ENCODE data around the gene CHMP4B.

Gene CHMP4B

DNA sequence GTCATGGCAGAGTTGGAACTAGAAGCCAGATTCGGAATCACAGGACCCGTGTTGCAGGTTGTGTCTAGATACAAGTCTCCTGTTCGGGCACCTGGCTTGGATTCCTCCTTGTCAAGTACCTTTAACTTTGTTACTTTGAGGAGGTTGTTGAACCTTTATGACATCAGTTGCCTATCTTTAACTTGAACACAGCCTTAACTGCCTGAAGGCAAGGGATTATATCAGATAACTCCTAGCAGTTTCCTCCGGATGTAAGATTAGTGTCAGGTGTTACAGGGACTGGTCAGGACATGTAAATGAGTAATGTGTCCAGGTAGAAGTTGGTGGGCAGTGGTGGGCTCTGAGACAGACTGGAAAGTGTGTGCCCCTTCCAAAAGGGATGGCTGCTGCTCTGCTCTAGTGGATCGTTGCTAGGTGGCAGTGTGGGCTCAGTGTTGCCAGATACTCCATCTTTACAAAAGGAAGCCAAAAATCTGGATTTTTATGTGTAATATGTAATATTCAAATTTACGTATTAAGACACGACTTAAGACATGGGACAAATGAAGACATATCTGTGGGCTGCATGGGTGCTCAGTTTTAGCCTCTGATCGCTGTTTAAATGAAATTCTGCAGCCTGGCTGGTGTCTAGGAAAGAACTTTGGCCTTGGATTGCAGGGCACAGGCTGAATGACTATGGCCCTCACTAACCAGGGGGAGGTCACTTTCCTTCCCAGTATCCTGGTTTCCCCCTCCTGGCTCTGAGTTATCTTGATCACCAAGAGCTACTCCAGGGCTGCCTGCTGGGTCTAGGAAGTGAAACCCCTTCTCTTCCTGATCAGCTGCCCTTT lies 27.1 kb downstream of the CHMP4B start:
- no peak for FAIRE-seq
- no peak for DNase-seq (ENCODE audit: low spot score)

DNA sequence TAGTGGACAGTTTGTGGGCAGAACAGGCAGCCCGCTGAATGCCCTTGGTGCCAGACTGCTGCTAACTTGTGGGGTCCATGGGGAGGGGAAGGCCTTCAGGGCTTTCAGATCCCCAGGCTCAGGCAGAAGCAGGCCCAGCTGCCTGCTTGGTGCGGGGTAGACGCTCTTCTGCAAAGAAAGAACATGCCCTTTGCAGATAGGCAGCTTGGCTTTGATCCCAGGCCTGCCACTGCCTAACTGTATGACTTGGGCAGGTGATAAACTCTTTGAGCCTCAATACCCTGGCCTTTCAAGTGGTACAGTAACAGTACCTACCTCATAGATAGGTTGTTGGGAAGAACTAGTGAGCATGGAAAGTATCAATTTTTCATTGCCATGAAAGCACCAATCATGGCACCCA lies 28.4 kb downstream of the CHMP4B start:
- DNase-seq (ENCODE audit: low spot score) (no peak), FAIRE-seq (no peak)

DNA sequence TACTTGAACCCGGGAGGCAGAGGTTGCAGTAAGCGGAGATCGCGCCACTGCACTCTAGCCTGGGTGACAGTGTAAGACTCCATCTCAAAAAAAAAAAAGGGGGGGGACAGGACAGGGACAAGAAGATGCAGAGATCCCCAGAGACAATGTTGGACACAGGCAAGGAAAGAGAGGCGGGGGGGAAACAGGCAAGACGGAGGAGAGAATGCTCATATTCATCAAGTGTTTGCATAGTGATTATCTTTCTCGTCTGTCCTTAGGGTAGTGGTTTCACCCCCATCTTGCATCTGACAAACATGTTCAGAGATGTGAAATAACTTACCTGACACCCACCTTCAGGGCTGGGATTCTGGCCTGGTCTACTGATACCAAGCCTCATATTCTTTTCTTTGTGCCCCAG lies 29.0 kb downstream of the CHMP4B start:
- DNase-seq (ENCODE audit: low spot score) (no peak), FAIRE-seq (no peak)

DNA sequence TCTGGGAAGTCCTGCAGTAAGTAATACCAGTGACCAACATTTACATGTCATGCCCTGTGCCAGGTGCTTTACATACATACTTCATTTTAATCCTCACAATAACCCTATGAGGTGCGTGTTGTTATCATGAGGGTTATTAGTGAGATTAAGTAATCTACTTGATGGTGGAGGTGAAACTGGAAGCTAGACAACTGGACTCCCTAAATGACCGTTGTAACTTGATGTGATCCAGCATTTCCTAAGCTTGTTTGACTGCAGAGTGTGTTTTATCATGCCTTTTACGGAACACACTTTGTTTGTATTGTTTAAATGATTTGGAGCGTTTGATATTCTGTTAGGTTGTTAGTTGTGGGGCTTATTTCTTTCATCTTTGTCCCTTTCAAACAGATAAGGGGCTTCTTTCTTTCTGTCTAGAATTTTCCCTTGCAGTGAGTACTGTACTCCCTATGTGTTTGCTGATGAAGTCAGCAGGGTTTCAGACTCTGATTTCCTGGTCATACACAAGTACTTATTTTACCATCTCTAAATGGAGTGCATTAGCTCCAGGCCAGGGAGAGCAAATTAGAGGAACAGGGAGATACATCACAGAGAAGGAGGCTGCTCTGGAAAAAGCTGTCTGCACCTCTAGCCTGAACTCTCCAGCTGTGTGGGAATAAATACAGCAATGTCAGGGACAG lies 29.7 kb downstream of the CHMP4B start:
- no peak for DNase-seq (ENCODE audit: low spot score)
- no peak for FAIRE-seq

DNA sequence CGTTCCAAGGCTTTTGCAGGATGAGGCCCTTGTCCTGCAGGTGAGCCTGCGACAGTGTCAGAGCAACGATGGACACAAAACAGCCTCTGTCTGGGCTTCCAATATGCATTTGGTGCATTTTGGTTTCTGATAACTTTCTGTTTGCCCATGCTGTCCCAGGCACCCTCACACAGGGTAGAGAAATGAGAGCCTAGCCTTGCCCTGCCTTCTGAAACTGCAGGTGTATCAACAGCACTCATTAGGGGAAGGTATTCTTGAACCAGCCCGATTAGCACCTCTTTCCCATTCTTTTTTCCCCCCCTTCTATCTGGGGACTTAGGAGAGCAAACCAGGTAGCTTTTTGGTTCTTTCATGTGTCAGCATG lies 30.3 kb downstream of the CHMP4B start:
- FAIRE-seq (no peak), DNase-seq (ENCODE audit: low spot score) (no peak)

DNA sequence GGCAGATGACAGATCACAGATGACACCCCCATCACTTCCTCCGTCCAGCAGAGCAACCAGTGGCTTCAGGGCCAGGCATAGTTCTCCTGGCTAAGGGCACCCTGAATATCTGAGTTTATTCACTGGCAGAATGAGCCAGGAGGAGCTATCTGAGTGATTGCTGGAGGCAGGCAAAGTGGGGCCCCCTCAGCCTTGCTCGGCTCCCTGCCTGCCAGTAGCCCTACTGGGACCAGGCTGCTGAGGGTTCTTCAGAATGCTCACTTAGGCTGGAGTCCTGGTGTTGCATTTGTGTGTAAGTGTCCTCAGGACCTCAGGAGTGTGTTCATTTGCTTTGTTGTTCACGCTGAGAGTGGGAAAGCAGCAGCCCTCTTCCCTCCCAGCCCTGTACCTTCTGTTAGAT lies 31.2 kb downstream of the CHMP4B start:
- FAIRE-seq (no peak), DNase-seq (ENCODE audit: low spot score) (no peak)

DNA sequence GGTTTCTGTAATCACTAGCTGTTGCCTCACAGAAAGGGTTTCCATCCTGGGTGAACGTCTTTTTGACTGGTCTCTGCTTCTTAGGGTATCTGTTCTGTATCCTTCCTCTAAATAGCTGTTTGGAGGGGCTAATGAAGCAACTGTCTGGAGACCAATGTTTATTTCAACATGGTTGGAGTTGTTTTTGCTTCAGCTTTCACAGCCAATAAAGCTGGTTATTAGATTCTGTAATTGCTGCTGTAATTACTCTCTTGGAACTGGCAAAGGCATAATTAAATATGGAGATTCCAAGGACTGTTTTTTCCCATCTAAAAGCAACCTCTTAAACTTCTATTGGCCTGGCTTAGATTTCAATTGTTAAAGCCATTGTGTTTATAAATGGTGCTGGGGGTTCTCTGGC lies 31.9 kb downstream of the CHMP4B start:
- DNase-seq (ENCODE audit: low spot score) = no peak

DNA sequence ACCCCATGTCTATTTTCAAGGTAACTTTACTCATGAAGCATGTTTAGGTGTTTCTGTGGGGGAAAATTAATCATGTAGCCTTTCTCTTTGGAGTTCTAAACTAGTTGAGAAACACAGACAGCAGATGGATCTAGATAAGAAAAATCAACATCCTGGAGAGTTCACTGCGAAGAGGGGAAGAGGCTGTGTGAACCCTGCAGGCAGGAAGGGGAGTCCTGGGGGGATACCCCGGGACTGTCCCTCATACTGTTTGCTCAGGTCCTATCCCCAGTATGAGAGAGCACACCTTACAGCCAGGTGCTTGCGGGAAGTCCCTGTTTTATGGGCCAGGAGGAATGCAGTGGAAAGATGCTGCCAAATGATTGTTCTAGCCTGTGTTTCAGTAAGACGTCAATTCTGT lies 32.7 kb downstream of the CHMP4B start:
- DNase-seq (ENCODE audit: low spot score) = no peak
- FAIRE-seq = no peak

More for the DNA sequence above, 31.9 kb downstream of the CHMP4B start:
- FAIRE-seq = no peak

DNA sequence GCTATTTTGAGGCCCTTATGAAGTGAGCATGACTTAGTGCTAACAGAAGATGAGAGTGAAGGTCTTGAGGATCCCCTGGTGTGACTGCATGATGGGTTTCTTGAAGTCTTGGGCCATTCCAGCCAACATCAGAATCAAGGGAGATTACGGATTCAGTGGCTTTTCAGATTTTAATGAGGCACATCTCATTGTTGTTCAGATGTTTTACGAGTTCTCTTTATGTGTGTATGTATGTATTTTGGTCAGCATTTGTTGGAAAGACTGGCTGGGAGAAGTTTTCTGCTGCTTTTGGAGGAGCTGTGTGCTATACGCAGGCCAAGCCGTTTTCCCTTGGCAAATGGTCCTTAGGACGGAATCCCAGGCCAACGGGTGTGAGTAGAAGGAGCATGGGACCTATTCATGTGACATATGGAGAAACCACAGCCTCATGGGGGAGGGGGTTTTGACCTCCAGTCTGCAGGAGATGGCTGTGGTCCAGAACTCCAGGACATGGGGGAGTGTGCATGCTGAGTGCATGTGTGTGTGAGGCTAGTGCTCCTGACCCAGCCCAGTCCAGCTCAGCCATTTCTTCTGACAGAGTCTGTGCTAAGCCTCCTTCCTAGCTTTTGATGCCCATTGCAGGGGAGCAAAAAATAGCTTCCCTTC lies 35.3 kb downstream of the CHMP4B start:
- no peak for DNase-seq (ENCODE audit: low spot score)
- no peak for FAIRE-seq

DNA sequence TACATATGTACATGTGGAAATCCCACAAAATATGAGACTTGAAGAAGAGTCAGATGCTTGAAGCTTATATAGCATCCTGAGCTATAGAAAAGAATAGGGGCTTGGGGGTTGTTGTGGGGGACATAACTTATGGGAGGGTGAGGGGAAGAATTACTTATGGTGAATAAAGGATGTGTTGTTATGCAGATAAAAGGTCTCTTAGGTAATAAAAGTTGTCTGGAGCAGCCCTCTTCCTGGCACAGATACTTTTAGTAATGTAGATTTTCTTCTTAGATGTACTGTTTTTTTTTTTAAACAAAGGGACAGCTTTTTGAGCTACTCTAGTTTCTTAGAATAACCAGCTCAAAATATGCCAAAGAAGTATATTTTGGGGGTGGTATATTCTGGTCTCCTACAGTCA lies 35.9 kb downstream of the CHMP4B start:
- DNase-seq (ENCODE audit: low spot score) = no peak
- no peak for FAIRE-seq

DNA sequence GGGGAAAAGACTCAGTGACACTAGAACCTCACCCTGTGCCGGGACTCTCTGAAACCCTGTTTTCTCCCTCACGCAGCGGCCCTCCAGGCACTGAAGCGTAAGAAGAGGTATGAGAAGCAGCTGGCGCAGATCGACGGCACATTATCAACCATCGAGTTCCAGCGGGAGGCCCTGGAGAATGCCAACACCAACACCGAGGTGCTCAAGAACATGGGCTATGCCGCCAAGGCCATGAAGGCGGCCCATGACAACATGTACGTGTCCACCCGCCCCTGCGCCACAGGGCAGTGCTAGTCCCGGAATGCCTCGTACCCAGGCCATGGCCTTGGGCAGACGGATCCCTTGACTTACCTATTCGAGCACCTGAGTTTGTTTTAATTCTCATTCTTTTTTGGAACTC lies 37.2 kb downstream of the CHMP4B start:
- FAIRE-seq (no peak), DNase-seq (ENCODE audit: low spot score) (no peak)

DNA sequence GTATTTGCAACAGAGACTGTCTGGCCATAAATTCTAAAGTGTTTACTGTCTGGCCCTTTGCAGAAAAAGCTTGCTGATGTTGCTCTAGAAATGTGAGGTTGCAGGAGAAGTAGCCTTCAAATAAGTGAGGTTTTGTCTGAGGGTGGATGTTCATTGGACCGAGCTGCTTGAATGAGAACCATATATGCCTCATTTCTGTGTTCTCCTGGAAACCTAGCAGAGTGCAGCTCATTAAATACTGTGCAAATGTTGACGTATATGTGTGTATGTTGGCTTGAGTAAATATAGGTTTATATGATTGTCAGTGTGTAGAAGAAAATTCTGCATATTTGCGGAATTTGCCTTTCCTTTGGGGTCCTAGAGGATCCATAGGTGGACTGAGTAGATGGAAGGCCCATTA lies 39.0 kb downstream of the CHMP4B start:
- DNase-seq (ENCODE audit: low spot score) (no peak), FAIRE-seq (no peak)

DNA sequence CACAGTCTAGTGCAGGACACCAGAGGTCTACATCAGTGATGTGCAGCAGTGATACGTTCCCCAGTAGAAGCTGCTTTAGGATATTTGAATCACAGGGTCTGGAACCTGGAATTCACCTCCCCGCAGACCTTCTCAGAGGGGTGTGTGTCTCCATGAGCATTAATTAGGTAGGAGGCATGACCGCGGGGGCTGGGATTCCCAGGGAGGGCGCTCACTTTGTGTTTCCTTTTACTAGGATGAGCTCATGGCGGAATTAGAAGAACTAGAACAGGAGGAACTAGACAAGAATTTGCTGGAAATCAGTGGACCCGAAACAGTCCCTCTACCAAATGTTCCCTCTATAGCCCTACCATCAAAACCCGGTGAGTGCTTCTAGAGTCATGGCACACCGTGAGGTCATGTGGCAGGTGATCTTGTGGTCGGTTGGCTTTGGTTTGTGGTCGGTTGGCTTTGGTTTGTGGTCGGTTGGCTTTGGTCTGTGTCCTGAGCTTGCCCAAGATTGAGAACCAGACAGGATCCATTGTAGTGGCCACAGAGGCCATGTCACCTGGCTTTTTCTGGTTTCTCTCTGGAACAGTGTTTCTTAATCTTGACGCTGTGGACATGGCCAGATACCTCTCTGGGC lies 40.8 kb downstream of the CHMP4B start:
- FAIRE-seq (no peak), DNase-seq (ENCODE audit: low spot score) (no peak)

DNA sequence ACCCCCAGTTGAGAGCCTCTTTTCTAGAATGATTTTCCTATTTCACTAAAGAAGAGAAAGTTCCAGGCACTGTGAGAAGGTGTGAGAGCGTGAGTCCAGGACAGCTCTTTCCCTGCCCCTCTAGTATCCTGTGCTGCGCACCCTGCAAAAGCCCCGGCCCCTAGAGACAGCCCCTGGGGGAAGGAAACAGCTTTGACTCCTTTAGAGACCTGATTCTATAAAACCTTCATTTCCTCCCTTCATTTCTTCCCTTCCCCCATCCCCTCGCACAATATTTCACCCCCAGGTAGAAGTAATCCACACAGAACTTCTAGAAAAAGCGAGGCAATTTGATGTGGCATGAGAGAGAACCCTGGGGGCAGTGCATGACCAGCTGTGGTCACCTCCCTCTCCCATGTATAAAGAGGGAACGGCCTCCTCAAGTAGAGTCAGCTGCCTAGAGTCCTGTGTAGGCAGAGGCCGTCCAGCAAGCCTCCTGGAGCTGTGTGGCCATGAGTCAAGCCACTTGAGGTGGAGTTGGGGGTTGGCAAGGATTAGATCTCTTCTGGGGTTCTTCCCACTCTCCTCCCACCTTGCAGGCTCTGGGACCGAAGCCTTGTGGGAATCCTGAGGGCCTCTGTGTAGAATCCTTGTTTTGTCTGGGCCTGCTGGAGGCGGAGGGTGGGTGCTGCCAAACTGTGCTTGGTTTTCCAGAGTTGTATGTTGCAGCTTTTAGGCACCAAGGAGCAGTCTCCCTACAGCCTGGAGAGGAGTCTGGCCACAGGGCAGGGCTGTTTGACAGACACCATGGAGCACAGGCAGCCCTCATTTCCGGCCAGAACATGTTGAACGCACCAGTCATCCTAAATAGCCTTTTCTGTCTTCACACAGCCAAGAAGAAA lies 41.7 kb downstream of the CHMP4B start:
- FAIRE-seq (no peak), DNase-seq (ENCODE audit: low spot score) (no peak)

DNA sequence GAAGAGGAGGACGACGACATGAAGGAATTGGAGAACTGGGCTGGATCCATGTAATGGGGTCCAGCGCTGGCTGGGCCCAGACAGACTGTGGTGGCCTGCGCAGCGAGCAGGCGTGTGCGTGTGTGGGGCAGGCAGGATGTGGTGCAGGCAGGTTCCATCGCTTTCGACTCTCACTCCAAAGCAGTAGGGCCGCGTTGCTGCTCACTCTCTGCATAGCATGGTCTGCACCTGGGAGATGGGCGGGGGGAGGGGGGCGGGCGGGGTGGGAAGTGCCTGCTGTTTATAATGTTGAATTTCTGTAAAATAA lies 42.3 kb downstream of the CHMP4B start:
- no peak for DNase-seq (ENCODE audit: low spot score)
- no peak for FAIRE-seq

DNA sequence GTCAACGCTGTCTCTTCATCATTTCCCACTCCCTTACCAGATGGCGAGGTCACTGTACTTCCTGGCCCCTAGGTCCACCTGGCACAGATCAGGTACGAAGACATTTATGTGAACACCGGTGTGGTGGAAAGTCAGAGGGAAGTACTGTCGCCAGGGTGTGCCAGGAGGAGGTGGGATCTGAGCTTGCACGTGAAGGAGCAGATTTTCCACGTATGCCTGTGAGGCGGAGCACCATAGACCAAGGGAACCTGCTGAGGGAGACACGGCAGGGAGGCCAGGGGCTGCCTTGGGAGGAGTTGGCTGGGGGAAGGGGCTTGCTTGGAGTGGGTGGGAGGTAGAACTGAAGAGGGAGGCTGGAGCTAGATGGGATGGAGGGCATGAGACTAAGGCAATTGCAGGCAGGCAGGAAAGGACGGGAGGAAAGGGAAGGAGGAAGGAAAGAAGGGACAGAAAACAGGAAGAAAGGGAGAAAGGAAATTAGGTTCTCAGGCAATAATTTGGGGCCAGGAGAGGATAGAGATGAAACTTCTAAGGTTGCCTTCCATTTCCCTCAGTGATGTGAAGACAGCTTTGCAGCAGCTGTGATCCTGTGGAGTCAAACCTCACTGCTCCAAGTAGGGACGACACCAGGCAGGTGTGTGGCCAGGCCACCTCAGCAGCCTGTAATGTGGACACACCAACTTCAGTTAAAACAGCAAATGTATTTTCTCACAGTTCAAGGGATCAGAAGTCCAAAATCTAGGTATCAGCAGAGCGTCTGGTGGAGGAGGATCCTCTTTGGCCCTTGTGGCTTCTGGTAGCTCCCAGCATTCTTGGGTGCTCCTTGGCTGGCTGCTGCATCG lies 46.8 kb downstream of the CHMP4B start:
- no peak for DNase-seq (ENCODE audit: low spot score)
- no peak for FAIRE-seq

DNA sequence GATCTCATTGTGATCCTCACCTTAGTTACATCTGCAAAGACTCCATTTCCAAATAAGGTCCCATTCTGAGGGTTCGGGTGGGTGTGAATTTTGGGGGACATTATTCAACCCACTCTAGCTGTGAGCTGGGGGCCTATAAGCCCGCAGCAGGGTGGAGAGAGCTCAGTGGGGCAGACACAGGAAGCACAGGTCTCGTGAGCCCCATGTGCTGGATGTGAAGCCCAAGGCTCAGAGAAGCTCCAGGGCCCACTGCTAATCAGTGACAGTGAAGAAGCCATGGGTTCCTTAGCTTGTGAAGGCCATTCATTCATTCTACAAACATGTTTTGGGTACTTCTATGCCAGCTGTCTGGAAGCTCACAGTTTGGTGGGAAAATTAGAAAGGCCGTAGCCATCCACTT lies 47.5 kb downstream of the CHMP4B start:
- FAIRE-seq (no peak), DNase-seq (ENCODE audit: low spot score) (no peak)

DNA sequence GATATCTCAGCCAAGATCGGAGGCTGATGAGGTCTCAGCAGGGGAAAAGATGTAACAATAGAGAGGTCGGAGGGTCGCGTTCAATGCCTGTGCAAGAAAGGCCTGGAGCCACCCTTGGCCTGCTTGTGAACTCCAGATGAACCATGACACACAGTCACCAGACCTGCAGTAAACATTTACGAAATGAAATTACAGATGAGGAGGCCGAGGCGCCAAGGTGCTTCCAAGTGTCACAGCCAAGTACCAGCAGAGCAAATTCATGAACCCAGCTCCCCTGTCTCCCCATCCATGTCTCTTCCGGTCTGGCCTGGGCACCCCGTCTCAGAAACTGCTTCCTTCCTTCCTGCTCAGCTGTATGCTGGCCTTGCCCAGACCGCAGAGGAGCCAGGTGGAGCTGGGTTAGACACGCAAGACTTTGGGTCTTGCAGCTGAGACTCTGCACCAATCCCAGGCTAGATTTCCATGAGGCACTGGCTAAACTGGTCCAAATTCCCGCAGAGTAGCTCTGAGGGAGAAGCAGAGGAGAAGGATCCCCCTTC lies 48.1 kb downstream of the CHMP4B start:
- FAIRE-seq (no peak), DNase-seq (ENCODE audit: low spot score) (no peak)

DNA sequence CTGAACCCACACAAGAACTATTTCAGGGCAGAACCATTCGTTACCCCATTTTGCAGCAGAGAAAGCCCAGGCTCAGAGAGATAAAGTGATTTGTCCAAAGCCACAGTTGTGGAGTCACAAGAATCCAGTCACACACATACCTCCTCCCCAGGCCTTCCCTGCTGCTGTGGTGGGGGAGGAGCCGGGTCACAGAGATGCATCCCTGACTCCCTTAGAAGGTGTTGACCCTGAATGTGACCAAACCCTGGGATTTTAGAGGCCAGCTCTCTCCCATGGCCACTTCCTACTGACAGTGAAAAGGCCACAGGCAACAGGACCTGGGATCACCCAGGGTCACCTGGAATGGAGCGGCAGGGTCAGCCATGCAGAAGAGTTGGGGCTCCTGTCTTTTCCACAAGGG lies 48.6 kb downstream of the CHMP4B start:
- no peak for FAIRE-seq
- DNase-seq (ENCODE audit: low spot score) = no peak

DNA sequence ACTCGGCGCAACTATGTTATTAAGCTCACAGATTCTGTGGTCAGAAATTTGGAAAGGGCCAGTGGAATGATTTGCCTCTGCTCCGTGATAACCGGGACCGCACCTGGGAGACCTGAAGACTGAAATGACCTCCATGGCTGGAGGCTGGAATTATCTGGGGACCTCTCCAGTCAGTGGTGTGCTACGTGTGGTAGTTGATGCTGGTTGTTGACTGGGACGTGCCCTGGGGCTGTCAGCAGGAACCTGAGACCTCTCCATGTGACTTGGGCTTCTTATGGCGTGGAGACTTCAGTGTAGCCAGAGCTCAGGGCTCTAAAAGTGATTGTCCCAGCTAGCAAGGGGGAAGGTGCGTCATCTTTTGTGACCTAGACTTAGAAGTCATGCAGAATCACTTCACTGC lies 50.3 kb downstream of the CHMP4B start:
- FAIRE-seq (no peak), DNase-seq (ENCODE audit: low spot score) (no peak)
